ENCODE measurements around the gene CD2BP2.

GRCh38 chr16:30335598-30336474, 19.3 kb downstream of the CD2BP2 start:
- TF ChIP-seq SNAI2 (CRISPR knock-in tag; IDR thresholded peaks at IDR 0.05) (no peak), ESRRG (CRISPR knock-in tag; IDR thresholded peaks at IDR 0.05) (no peak), ZC3H10 (CRISPR knock-in tag; IDR thresholded peaks at IDR 0.05) (no peak), TCF4 (CRISPR knock-in tag; IDR thresholded peaks at IDR 0.05; ENCODE audit: borderline replicate concordance) (no peak), ZFP3 (CRISPR knock-in tag; IDR thresholded peaks at IDR 0.05) (no peak), CSDC2 (CRISPR knock-in tag; IDR thresholded peaks at IDR 0.05) (no peak)
- TF ChIP-seq, protein P1, sequence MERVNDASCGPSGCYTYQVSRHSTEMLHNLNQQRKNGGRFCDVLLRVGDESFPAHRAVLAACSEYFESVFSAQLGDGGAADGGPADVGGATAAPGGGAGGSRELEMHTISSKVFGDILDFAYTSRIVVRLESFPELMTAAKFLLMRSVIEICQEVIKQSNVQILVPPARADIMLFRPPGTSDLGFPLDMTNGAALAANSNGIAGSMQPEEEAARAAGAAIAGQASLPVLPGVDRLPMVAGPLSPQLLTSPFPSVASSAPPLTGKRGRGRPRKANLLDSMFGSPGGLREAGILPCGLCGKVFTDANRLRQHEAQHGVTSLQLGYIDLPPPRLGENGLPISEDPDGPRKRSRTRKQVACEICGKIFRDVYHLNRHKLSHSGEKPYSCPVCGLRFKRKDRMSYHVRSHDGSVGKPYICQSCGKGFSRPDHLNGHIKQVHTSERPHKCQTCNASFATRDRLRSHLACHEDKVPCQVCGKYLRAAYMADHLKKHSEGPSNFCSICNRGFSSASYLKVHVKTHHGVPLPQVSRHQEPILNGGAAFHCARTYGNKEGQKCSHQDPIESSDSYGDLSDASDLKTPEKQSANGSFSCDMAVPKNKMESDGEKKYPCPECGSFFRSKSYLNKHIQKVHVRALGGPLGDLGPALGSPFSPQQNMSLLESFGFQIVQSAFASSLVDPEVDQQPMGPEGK (CRISPR knock-in tag; IDR thresholded peaks at IDR 0.05; ENCODE audit: borderline replicate concordance): no peak
- TF ChIP-seq, protein P2, sequence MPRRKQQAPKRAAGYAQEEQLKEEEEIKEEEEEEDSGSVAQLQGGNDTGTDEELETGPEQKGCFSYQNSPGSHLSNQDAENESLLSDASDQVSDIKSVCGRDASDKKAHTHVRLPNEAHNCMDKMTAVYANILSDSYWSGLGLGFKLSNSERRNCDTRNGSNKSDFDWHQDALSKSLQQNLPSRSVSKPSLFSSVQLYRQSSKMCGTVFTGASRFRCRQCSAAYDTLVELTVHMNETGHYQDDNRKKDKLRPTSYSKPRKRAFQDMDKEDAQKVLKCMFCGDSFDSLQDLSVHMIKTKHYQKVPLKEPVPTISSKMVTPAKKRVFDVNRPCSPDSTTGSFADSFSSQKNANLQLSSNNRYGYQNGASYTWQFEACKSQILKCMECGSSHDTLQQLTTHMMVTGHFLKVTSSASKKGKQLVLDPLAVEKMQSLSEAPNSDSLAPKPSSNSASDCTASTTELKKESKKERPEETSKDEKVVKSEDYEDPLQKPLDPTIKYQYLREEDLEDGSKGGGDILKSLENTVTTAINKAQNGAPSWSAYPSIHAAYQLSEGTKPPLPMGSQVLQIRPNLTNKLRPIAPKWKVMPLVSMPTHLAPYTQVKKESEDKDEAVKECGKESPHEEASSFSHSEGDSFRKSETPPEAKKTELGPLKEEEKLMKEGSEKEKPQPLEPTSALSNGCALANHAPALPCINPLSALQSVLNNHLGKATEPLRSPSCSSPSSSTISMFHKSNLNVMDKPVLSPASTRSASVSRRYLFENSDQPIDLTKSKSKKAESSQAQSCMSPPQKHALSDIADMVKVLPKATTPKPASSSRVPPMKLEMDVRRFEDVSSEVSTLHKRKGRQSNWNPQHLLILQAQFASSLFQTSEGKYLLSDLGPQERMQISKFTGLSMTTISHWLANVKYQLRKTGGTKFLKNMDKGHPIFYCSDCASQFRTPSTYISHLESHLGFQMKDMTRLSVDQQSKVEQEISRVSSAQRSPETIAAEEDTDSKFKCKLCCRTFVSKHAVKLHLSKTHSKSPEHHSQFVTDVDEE (CRISPR knock-in tag; IDR thresholded peaks at IDR 0.05): no peak
